Measurements from ENCODE around the gene STARD6.

The STARD6 gene

GRCh38 chr18:54360406-54360805 lies 2.7 kb upstream of the STARD6 start:
- H3K4me1 ChIP-seq (ENCODE audit: insufficient read depth, poor library complexity, severe bottlenecking) = peaks cover 10% of the 10 kb centered on the region
- H3K4me3 ChIP-seq (ENCODE audit: severe bottlenecking) = no peak overlapping the region
- no peaks in the 10 kb centered on the region for H3K27me3 ChIP-seq (ENCODE audit: insufficient read depth, poor library complexity, severe bottlenecking)
- no peaks in the 10 kb centered on the region for H3K9me3 ChIP-seq (ENCODE audit: severe bottlenecking)
- no peak overlapping the region for H3K27ac ChIP-seq (ENCODE audit: poor library complexity, severe bottlenecking)
- peaks cover 21% of the 10 kb centered on the region for H3K36me3 ChIP-seq (ENCODE audit: low read depth)
- DNase-seq (ENCODE audit: low spot score) = no peak
- no peak for TF ChIP-seq CTCF (IDR thresholded peaks at IDR 0.05; ENCODE audit: poor library complexity, severe bottlenecking)
- no peak for ATAC-seq (ENCODE audit: low read depth)

GRCh38 chr18:54359233-54359632 lies 1.6 kb upstream of the STARD6 start:
- no peaks in the 10 kb centered on the region for H3K27me3 ChIP-seq (ENCODE audit: insufficient read depth, poor library complexity, severe bottlenecking)
- no peak for TF ChIP-seq CTCF (IDR thresholded peaks at IDR 0.05; ENCODE audit: poor library complexity, severe bottlenecking)
- peaks cover 20% of the 10 kb centered on the region for H3K36me3 ChIP-seq (ENCODE audit: low read depth)
- peak overlapping the region; percentile 56 for H3K4me3 ChIP-seq (ENCODE audit: severe bottlenecking)
- H3K27ac ChIP-seq (ENCODE audit: poor library complexity, severe bottlenecking) = no peak overlapping the region
- DNase-seq (ENCODE audit: low spot score) (no peak), ATAC-seq (ENCODE audit: low read depth) (no peak)
- peaks cover 10% of the 10 kb centered on the region for H3K4me1 ChIP-seq (ENCODE audit: insufficient read depth, poor library complexity, severe bottlenecking)
- H3K9me3 ChIP-seq (ENCODE audit: severe bottlenecking) = no peaks in the 10 kb centered on the region

- Histone ChIP-seq H3K4me3 (ENCODE audit: severe bottlenecking) (peak overlapping the region; percentile 56), H3K36me3 (ENCODE audit: low read depth) (peaks cover 15% of the 10 kb centered on the region), H3K27ac (ENCODE audit: poor library complexity, severe bottlenecking) (peak overlapping the region; percentile 43), H3K4me1 (ENCODE audit: insufficient read depth, poor library complexity, severe bottlenecking) (peaks cover 10% of the 10 kb centered on the region), H3K27me3 (ENCODE audit: insufficient read depth, poor library complexity, severe bottlenecking) (no peaks in the 10 kb centered on the region), H3K9me3 (ENCODE audit: severe bottlenecking) (no peaks in the 10 kb centered on the region)
- ATAC-seq (ENCODE audit: low read depth) = peak; percentile 33
- TF ChIP-seq CTCF (IDR thresholded peaks at IDR 0.05; ENCODE audit: poor library complexity, severe bottlenecking) = no peak
- DNase-seq (ENCODE audit: low spot score) = no peak
Measured at GRCh38 chr18:54358495-54359040, 910 bp upstream of the STARD6 start.

GRCh38 chr18:54357082-54357659 lies 487 bp downstream of the STARD6 start:
- no peaks in the 10 kb centered on the region for H3K9me3 ChIP-seq (ENCODE audit: severe bottlenecking)
- peak overlapping the region; percentile 43 for H3K27ac ChIP-seq (ENCODE audit: poor library complexity, severe bottlenecking)
- peak overlapping the region; percentile 56 for H3K4me3 ChIP-seq (ENCODE audit: severe bottlenecking)
- DNase-seq (ENCODE audit: low spot score) (no peak), ATAC-seq (ENCODE audit: low read depth) (peak; percentile 12; the same call in 1 of the 3 replicates)
- H3K27me3 ChIP-seq (ENCODE audit: insufficient read depth, poor library complexity, severe bottlenecking) = no peaks in the 10 kb centered on the region
- H3K36me3 ChIP-seq (ENCODE audit: low read depth) = peaks cover 7% of the 10 kb centered on the region; the same call in 1 of the 2 replicates
- H3K4me1 ChIP-seq (ENCODE audit: insufficient read depth, poor library complexity, severe bottlenecking) = peaks cover 10% of the 10 kb centered on the region
- TF ChIP-seq CTCF (IDR thresholded peaks at IDR 0.05; ENCODE audit: poor library complexity, severe bottlenecking) = no peak

GRCh38 chr18:54351186-54351585 lies 6.5 kb downstream of the STARD6 start:
- Histone ChIP-seq H3K27ac (ENCODE audit: poor library complexity, severe bottlenecking) (no peak overlapping the region), H3K9me3 (ENCODE audit: severe bottlenecking) (no peaks in the 10 kb centered on the region), H3K4me3 (ENCODE audit: severe bottlenecking) (no peak overlapping the region), H3K4me1 (ENCODE audit: insufficient read depth, poor library complexity, severe bottlenecking) (no peaks in the 10 kb centered on the region), H3K27me3 (ENCODE audit: insufficient read depth, poor library complexity, severe bottlenecking) (no peaks in the 10 kb centered on the region), H3K36me3 (ENCODE audit: low read depth) (no peaks in the 10 kb centered on the region)
- no peak for TF ChIP-seq CTCF (IDR thresholded peaks at IDR 0.05; ENCODE audit: poor library complexity, severe bottlenecking)
- DNase-seq (ENCODE audit: low spot score) (no peak), ATAC-seq (ENCODE audit: low read depth) (no peak)

All from RWPE2 (cell line).